ENCODE results near the gene CST3.

- TF ChIP-seq, protein P1, sequence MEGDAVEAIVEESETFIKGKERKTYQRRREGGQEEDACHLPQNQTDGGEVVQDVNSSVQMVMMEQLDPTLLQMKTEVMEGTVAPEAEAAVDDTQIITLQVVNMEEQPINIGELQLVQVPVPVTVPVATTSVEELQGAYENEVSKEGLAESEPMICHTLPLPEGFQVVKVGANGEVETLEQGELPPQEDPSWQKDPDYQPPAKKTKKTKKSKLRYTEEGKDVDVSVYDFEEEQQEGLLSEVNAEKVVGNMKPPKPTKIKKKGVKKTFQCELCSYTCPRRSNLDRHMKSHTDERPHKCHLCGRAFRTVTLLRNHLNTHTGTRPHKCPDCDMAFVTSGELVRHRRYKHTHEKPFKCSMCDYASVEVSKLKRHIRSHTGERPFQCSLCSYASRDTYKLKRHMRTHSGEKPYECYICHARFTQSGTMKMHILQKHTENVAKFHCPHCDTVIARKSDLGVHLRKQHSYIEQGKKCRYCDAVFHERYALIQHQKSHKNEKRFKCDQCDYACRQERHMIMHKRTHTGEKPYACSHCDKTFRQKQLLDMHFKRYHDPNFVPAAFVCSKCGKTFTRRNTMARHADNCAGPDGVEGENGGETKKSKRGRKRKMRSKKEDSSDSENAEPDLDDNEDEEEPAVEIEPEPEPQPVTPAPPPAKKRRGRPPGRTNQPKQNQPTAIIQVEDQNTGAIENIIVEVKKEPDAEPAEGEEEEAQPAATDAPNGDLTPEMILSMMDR (IDR thresholded peaks at IDR 0.05): no peak
- no peak for TF ChIP-seq POLR2A (IDR thresholded peaks at IDR 0.05)
Measured at GRCh38 chr20:23667666-23668065, 29.9 kb upstream of the CST3 start.

Measured in adrenal gland (tissue), 5 donors.